H1 (cell line): ENCODE data around the gene PLEKHA5. TPM values are rescaled to one million over a fixed set of nuclear protein-coding genes. Genes with fewer than 3 reads are reported as not detected.

Source experiments
- CTCF ChIA-PET: fragments of 300-600 bp; sonication (Branson Sonifier 250); formaldehyde crosslinking; loops from one replicate; lab custom pipeline; 2021; ENCODE audit not compliant: partially characterized antibody; lab: Charles Lee
- POLR2A ChIA-PET: fragments of 300-600 bp; sonication (Branson Sonifier 250); formaldehyde crosslinking; loops from one replicate; lab custom pipeline; 2021; ENCODE audit warnings: inconsistent platforms; ENCODE audit not compliant: partially characterized antibody; lab: Charles Lee
- DNase-seq, 2 experiments: peaks; one replicate each; pipeline versions ENCODE4 v3.0.0 to v3.0.0-alpha.2; 2010 to 2022; ENCODE audit warnings: low spot score in 2 of 2, low read depth in 1 of 2, mixed read lengths in 1 of 2
- FAIRE-seq: peaks from 2 replicates; lab custom pipeline; 2011; peaks lifted over from hg19 to GRCh38; lab: Jason Lieb, UNC
- H2AFZ ChIP-seq: 2 replicates; pipeline ENCODE4 v1.8.1; 2012; ENCODE audit warnings: low read length, inconsistent platforms
- H2AK5ac ChIP-seq: 2 replicates; pipeline ENCODE4 v1.6.1; 2013; ENCODE audit warnings: low read depth, low read length
- H2BK120ac ChIP-seq: replicated peaks from 2 replicates; pipeline ENCODE3; 2013; ENCODE audit warnings: low read depth, low read length, inconsistent platforms
- H2BK12ac ChIP-seq: 2 replicates; pipeline ENCODE4 v1.6.1; 2013; ENCODE audit warnings: low read depth, low read length
- H2BK15ac ChIP-seq: 2 replicates; pipeline ENCODE4 v1.6.1; 2013; ENCODE audit warnings: low read length
- H2BK20ac ChIP-seq: 2 replicates; pipeline ENCODE4 v1.6.1; 2013; ENCODE audit warnings: low read length
- H2BK5ac ChIP-seq: 2 replicates; pipeline ENCODE4 v1.6.1; 2013; ENCODE audit warnings: low read depth, low read length
- H3K14ac ChIP-seq: 2 replicates; pipeline ENCODE4 v1.6.1; 2013; ENCODE audit warnings: inconsistent platforms; ENCODE audit not compliant: insufficient read length
- H3K18ac ChIP-seq: 2 replicates; pipeline ENCODE4 v1.6.1; 2013; ENCODE audit warnings: low read length; ENCODE audit errors: extremely low read depth
- H3K23ac ChIP-seq: 2 replicates; pipeline ENCODE4 v1.6.1; 2013; ENCODE audit warnings: inconsistent platforms; ENCODE audit not compliant: insufficient read length
- H3K23me2 ChIP-seq: 2 replicates; pipeline ENCODE4 v1.6.1; 2013; ENCODE audit warnings: low read depth, low read length
- H3K27ac ChIP-seq: 2 replicates; pipeline ENCODE4 v1.6.1; 2011; ENCODE audit warnings: low read depth, low read length, inconsistent platforms
- H3K27me3 ChIP-seq, 4 experiments: replicated peaks in 1 of 4; 1 replicate in 1 of 4; 2 replicates in 3 of 4; pipeline versions ENCODE4 v1.6.1 to v1.8.1; 2011 to 2013; ENCODE audit warnings: low read length in 3 of 4, mild to moderate bottlenecking in 3 of 4, inconsistent platforms in 2 of 4, mixed read lengths in 2 of 4, moderate library complexity in 1 of 4; ENCODE audit not compliant: control insufficient read depth in 3 of 4, insufficient read depth in 3 of 4; ENCODE audit errors: extremely low read depth in 1 of 4
- H3K36me3 ChIP-seq, 4 experiments: 2 replicates each; pipeline versions ENCODE4 v1.6.1 to v1.8.1; 2011 to 2013; ENCODE audit warnings: mild to moderate bottlenecking in 4 of 4, low read length in 3 of 4, moderate library complexity in 2 of 4, control low read depth in 1 of 4, inconsistent platforms in 1 of 4; ENCODE audit not compliant: insufficient read depth in 4 of 4, control insufficient read depth in 2 of 4
- H3K4ac ChIP-seq: replicated peaks from 2 replicates; pipeline ENCODE3; 2013; ENCODE audit warnings: low read length, low read depth, mixed read lengths, inconsistent platforms; ENCODE audit not compliant: insufficient read length
- H3K4me1 ChIP-seq, 4 experiments: replicated peaks in 1 of 4; 1 replicate in 1 of 4; 2 replicates in 3 of 4; pipeline versions ENCODE4 v1.6.1 to v1.8.1; 2011 to 2013; ENCODE audit warnings: low read length in 3 of 4, inconsistent platforms in 2 of 4, mixed read lengths in 1 of 4; ENCODE audit not compliant: insufficient read depth in 4 of 4, control insufficient read depth in 3 of 4
- H3K4me2 ChIP-seq, 2 experiments: 2 replicates each; pipeline versions ENCODE4 v1.6.1 to v1.8.1; 2011 to 2013; ENCODE audit warnings: low read depth in 2 of 2, low read length in 2 of 2, control low read depth in 1 of 2, inconsistent platforms in 1 of 2, mild to moderate bottlenecking in 1 of 2; ENCODE audit not compliant: insufficient read depth in 1 of 2
- H3K4me3 ChIP-seq, 4 experiments: fragments of 200-600, 300-600 bp in 1 of 4; sonication (generic), shearing (Covaris generic), sonication (Bioruptor Twin) in 1 of 4; 2 replicates each; pipeline versions ENCODE4 v1.5.1 to v1.8.1; 2011 to 2016; ENCODE audit warnings: low read length in 4 of 4, low read depth in 3 of 4, control low read depth in 2 of 4, inconsistent platforms in 2 of 4, mild to moderate bottlenecking in 2 of 4, mixed read lengths in 1 of 4, moderate library complexity in 1 of 4; ENCODE audit not compliant: insufficient read depth in 2 of 4; ENCODE audit errors: extremely low read depth in 1 of 4
- H3K56ac ChIP-seq: replicated peaks from 2 replicates; pipeline ENCODE3; 2013; ENCODE audit warnings: low read depth, mild to moderate bottlenecking, mixed read lengths, low read length, inconsistent platforms; ENCODE audit not compliant: insufficient read length
- H3K79me1 ChIP-seq: 2 replicates; pipeline ENCODE4 v1.6.1; 2013; ENCODE audit warnings: low read depth, low read length, control low read depth
- H3K79me2 ChIP-seq, 2 experiments: 2 replicates each; pipeline versions ENCODE4 v1.6.1 to v1.8.1; 2012 to 2013; ENCODE audit warnings: low read length in 2 of 2, mild to moderate bottlenecking in 2 of 2, inconsistent platforms in 1 of 2; ENCODE audit not compliant: insufficient read depth in 2 of 2, control insufficient read depth in 1 of 2
- H3K9ac ChIP-seq, 4 experiments: replicated peaks in 1 of 4; 1 replicate in 1 of 4; 2 replicates in 3 of 4; pipeline versions ENCODE4 v1.6.1 to v1.8.1; 2011 to 2013; ENCODE audit warnings: low read depth in 3 of 4, low read length in 3 of 4, control low read depth in 2 of 4, mild to moderate bottlenecking in 2 of 4, moderate library complexity in 2 of 4, inconsistent platforms in 1 of 4; ENCODE audit errors: extremely low read depth in 1 of 4
- H3K9me3 ChIP-seq, 2 experiments: 2 replicates each; pipeline versions ENCODE4 v1.6.1 to v1.8.1; 2012 to 2013; ENCODE audit warnings: mild to moderate bottlenecking in 2 of 2, moderate library complexity in 2 of 2, control low read depth in 1 of 2, inconsistent platforms in 1 of 2, low read depth in 1 of 2, low read length in 1 of 2, mixed read lengths in 1 of 2; ENCODE audit not compliant: insufficient read depth in 2 of 2
- H4K20me1 ChIP-seq, 2 experiments: replicated peaks in 1 of 2; 2 replicates each; pipeline versions ENCODE3 to v1.8.1; 2011 to 2013; ENCODE audit warnings: inconsistent platforms in 2 of 2, low read length in 2 of 2, mild to moderate bottlenecking in 1 of 2; ENCODE audit not compliant: insufficient read depth in 2 of 2, control insufficient read depth in 1 of 2
- H4K5ac ChIP-seq: 2 replicates; pipeline ENCODE4 v1.6.1; 2013; ENCODE audit warnings: low read length, low read depth, mixed read lengths, inconsistent platforms; ENCODE audit not compliant: insufficient read length
- H4K8ac ChIP-seq: 2 replicates; pipeline ENCODE4 v1.8.0; 2013; ENCODE audit warnings: mild to moderate bottlenecking, moderate library complexity, low read length, inconsistent platforms; ENCODE audit not compliant: insufficient read depth; ENCODE audit errors: extremely low read depth
- H4K91ac ChIP-seq: replicated peaks from 2 replicates; pipeline ENCODE3; 2013; ENCODE audit warnings: low read length, mixed read lengths, inconsistent platforms; ENCODE audit not compliant: insufficient read length
- ASH2L ChIP-seq: fragments of 200-600, 300-600 bp; sonication (generic); IDR thresholded peaks from one replicate; pipeline ENCODE4 v1.7.1; 2017; ENCODE audit warnings: low read length
- BACH1 ChIP-seq: IDR thresholded peaks from 2 replicates; pipeline ENCODE4 v1.6.1; 2012; ENCODE audit warnings: low read length, improper control_type of control experiment
- CHD1 ChIP-seq: IDR thresholded peaks from 2 replicates; pipeline ENCODE4 v1.6.1; 2012; ENCODE audit warnings: low read depth, low read length, improper control_type of control experiment
- KDM5A ChIP-seq: fragments of 200-600 bp; IDR thresholded peaks from 2 replicates; pipeline ENCODE4 v1.7.1; 2012; ENCODE audit warnings: mild to moderate bottlenecking, low read length, inconsistent platforms, mixed read lengths
- POLR2AphosphoS5 ChIP-seq: IDR thresholded peaks from 2 replicates; pipeline ENCODE4 v1.6.1; 2011; ENCODE audit warnings: low read depth, low read length
- RBBP5 ChIP-seq: IDR thresholded peaks from 2 replicates; pipeline ENCODE4 v1.7.1; 2012; ENCODE audit warnings: low read depth, mild to moderate bottlenecking, inconsistent platforms, low read length, moderate library complexity, borderline replicate concordance
- SIN3A ChIP-seq, 2 experiments: IDR thresholded peaks in 1 of 2; conservative IDR thresholded peaks in 1 of 2; 2 replicates each; pipeline ENCODE4 v1.6.1; 2011 to 2012; ENCODE audit warnings: low read length in 2 of 2, improper control_type of control experiment in 1 of 2, low read depth in 1 of 2, mild to moderate bottlenecking in 1 of 2
- ZNF274 ChIP-seq: IDR thresholded peaks from 2 replicates; pipeline ENCODE4 v1.7.0; 2012; ENCODE audit warnings: low read length, borderline replicate concordance; ENCODE audit errors: extremely low read depth
- WGBS, 2 experiments: shearing (Covaris generic) in 1 of 2; methylation state at CpG; one replicate each; pipeline versions ENCODE4 v1.1.6 to v1.1.7; 2013 to 2015; ENCODE audit warnings: low lambda C conversion rate in 2 of 2, mixed read lengths in 2 of 2, inconsistent platforms in 1 of 2, low coverage in 1 of 2, missing lambda C conversion rate in 1 of 2; ENCODE audit not compliant: insufficient replicate concordance in 2 of 2, insufficient coverage in 1 of 2, insufficient read length in 1 of 2; ENCODE audit errors: extremely low coverage in 1 of 2, missing lambda C conversion rate in 1 of 2; 5-methylcytosine and 5-hydroxymethylcytosine counted together
- polyA plus RNA-seq, 7 experiments: library from polyadenylated mRNA; depleted of rRNA in 3 of 7; stranded (reverse) in 5 of 7; unstranded in 2 of 7; fragments of >200 nt in 5 of 7; fragments of 200-250 nt in 2 of 7; gene quantifications; 1 replicate in 5 of 7; 2 replicates in 1 of 7; 4 replicates in 1 of 7; pipeline versions ENCODE4 v1.2.1 to v1.2.3, GENCODE V29; 2011 to 2013; ENCODE audit warnings: missing spikeins in 2 of 7, mixed read lengths in 2 of 7
- total RNA-seq: library from RNA; stranded (reverse); fragmentation: NEBNext Ultra II Directional; extraction: Animal tissue kit (Norgen Biotek cat#: 25700); gene quantifications from 2 replicates; pipeline ENCODE4 v1.2.1, GENCODE V29; 2021
- TF ChIP-seq, protein P1 (sequence below): IDR thresholded peaks from 2 replicates; pipeline ENCODE4 v1.6.1; 2011; ENCODE audit warnings: low read length, improper control_type of control experiment

PLEKHA5 gene
- total and polyA plus RNA-seq, 2 of the 8 experiments (the other 6 are each of a cell fraction or from before 2014, with no cell fraction given): 17.2 to 66.1 TPM

DNA sequence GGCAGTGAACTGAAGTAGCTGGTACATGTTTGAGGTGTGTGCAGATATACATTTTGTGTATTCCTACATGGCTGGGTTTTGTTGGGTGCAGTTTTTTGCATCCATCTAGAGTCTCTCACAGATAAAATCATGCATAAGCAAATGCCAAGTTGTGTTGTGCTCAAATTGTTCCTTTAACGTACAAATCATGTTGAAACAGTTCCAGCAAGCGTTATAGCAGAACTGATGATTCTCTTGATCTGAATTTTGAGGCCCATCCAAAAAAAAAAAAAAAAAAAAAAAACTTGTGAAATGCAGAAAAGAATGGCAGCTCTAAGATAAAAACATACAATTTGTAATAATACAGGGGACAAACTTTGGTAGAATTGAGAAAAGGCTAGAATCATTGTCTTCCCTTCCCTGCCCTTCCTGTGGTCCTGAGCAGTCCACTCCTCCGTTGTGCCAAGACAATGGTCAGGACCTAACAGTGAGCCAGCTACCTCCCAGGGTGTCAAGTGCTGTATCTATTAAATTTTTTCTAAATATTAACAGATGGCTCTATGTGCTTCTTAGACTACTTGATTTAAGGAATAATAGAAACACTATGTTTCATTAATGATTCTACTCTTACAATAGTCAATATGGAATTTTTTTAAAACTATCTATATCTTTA lies 122.1 kb downstream of the PLEKHA5 start:
- H4K8ac ChIP-seq: no peak overlapping the region
- no peak overlapping the region for H3K4me3 ChIP-seq
- no peak overlapping the region for H3K4me2 ChIP-seq
- H3K4ac ChIP-seq: no peak overlapping the region
- no peak overlapping the region for H2BK120ac ChIP-seq
- no peak overlapping the region for H3K23ac ChIP-seq
- H2BK20ac ChIP-seq: no peak overlapping the region
- no peaks in the 10 kb centered on the region for H3K27me3 ChIP-seq
- H3K79me2 ChIP-seq: peaks cover 0 to 45% of the 10 kb centered on the region in 2 experiments; a peak in 2 of 4 replicates
- H3K9me3 ChIP-seq: no peaks in the 10 kb centered on the region
- TF ChIP-seq CHD1 (no peak), ZNF274 (no peak), RBBP5 (no peak), KDM5A (no peak), POLR2AphosphoS5 (no peak), SIN3A (conservative IDR thresholded peaks at IDR 0.05 in 1 of 2, IDR thresholded peaks at IDR 0.05 in 1 of 2; ENCODE audit: low read depth in 1 of 2, low read length in 2 of 2) (no peak), ASH2L (no peak), BACH1 (no peak)
- TF ChIP-seq, protein P1, sequence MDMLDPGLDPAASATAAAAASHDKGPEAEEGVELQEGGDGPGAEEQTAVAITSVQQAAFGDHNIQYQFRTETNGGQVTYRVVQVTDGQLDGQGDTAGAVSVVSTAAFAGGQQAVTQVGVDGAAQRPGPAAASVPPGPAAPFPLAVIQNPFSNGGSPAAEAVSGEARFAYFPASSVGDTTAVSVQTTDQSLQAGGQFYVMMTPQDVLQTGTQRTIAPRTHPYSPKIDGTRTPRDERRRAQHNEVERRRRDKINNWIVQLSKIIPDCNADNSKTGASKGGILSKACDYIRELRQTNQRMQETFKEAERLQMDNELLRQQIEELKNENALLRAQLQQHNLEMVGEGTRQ: no peak
- H3K79me1 ChIP-seq: no peaks in the 10 kb centered on the region
- H3K9ac ChIP-seq: no peak overlapping the region
- H4K20me1 ChIP-seq: peaks cover 0 to 2% of the 10 kb centered on the region in 2 experiments
- no peak for DNase-seq
- CTCF ChIA-PET: interaction anchor here (0.8 to 1.0 kb wide), 2 partner anchors 10 to 37 kb away, joined by 3 read pairs; no protein-coding TSS in a partner anchor
- peaks cover 0 to 9% (median 0%) of the 10 kb centered on the region in 4 experiments; a peak in 1 of 8 replicates for H3K36me3 ChIP-seq
- H2BK5ac ChIP-seq: no peak overlapping the region
- no peak overlapping the region for H3K27ac ChIP-seq
- no peaks in the 10 kb centered on the region for H3K23me2 ChIP-seq
- no peak overlapping the region for H2BK12ac ChIP-seq
- FAIRE-seq: no peak
- H3K18ac ChIP-seq: no peak overlapping the region
- H3K56ac ChIP-seq: no peak overlapping the region
- H2BK15ac ChIP-seq: no peak overlapping the region
- POLR2A ChIA-PET: interaction anchor here (1.1 kb wide), 1 partner anchor 48 kb away, joined by 3 read pairs; no protein-coding TSS in a partner anchor
- no peak overlapping the region for H4K91ac ChIP-seq
- H2AK5ac ChIP-seq: no peak overlapping the region
- H3K4me1 ChIP-seq: no peaks in the 10 kb centered on the region
- no peak overlapping the region for H4K5ac ChIP-seq
- no peak overlapping the region for H2AFZ ChIP-seq
- 79% methylated on average over 3 of the region's 3 CpGs; no CpG with 5 or more reads in 1 of the 2 experiments for WGBS, 2 experiments
- no peak overlapping the region for H3K14ac ChIP-seq
